B cell (primary cell): ENCODE data around the gene RIOK3. TPM values are rescaled to one million over a fixed set of nuclear protein-coding genes. Genes with fewer than 3 reads are reported as not detected.
A peak's percentile ranks its signal among the peaks of the same experiment; 100 is the strongest.

ENCODE experiments used
- ATAC-seq: fragments of 200-7000 bp; cut with Tn5 transposase; one replicate; pipeline ENCODE4 v1.10.0; 2021; ENCODE audit warnings: low read depth, mild to moderate bottlenecking, moderate number of reproducible peaks, moderate library complexity
- CTCF ChIA-PET: fragments of 350-600 bp; sonication (Branson Sonifier 250); formaldehyde crosslinking; loops from one replicate; lab custom pipeline; 2021; ENCODE audit warnings: antibody characterized with exemption, inconsistent platforms; lab: Charles Lee
- POLR2A ChIA-PET: fragments of 350-600 bp; sonication (Branson Sonifier 250); formaldehyde crosslinking; loops from one replicate; lab custom pipeline; 2021; ENCODE audit warnings: antibody characterized with exemption; lab: Charles Lee
- DNase-seq: peaks from one replicate; pipeline ENCODE4 v3.0.0; 2013
- H2AFZ ChIP-seq: 2 replicates; pipeline ENCODE4 v1.6.1; 2012; ENCODE audit warnings: mild to moderate bottlenecking, low read depth, low read length; ENCODE audit not compliant: insufficient read depth, poor library complexity, severe bottlenecking
- H3K27ac ChIP-seq, 2 donors: 1 replicate in 1 of 2; 2 replicates in 1 of 2; pipeline ENCODE4 v1.5.1; 2012 to 2013; ENCODE audit warnings: low read length in 2 of 2, mild to moderate bottlenecking in 2 of 2, moderate library complexity in 1 of 2
- H3K27me3 ChIP-seq, 4 experiments: fragments of 200-600 bp in 1 of 4; sonication (generic) in 1 of 4; replicated peaks in 1 of 4; 1 replicate in 2 of 4; 2 replicates in 2 of 4; pipeline versions ENCODE4 v1.6.1 to v1.7.0; 2013 to 2016; ENCODE audit warnings: low read length in 3 of 4, mild to moderate bottlenecking in 2 of 4, mixed read lengths in 1 of 4, moderate library complexity in 1 of 4; ENCODE audit not compliant: insufficient read depth in 4 of 4, control insufficient read depth in 3 of 4; ENCODE audit errors: control extremely low read depth in 1 of 4
- H3K36me3 ChIP-seq, 2 experiments: replicated peaks in 1 of 2; 1 replicate in 1 of 2; 2 replicates in 1 of 2; pipeline versions ENCODE4 v1.6.1 to v1.7.1; 2013; ENCODE audit warnings: low read length in 1 of 2; ENCODE audit not compliant: insufficient read depth in 2 of 2, control insufficient read depth in 1 of 2; ENCODE audit errors: control extremely low read depth in 1 of 2, extremely low read depth in 1 of 2
- H3K4me1 ChIP-seq, 2 donors: fragments of 200-600 bp in 1 of 2; sonication (generic) in 1 of 2; 1 replicate in 1 of 2; 2 replicates in 1 of 2; pipeline versions ENCODE4 v1.5.1 to v1.6.1; 2013 to 2017; ENCODE audit warnings: low read length in 2 of 2; ENCODE audit not compliant: control insufficient read depth in 2 of 2, insufficient read depth in 2 of 2
- H3K4me2 ChIP-seq: replicated peaks from 2 replicates; pipeline ENCODE3; 2012; ENCODE audit warnings: mild to moderate bottlenecking, low read depth, low read length; ENCODE audit not compliant: poor library complexity, severe bottlenecking
- H3K4me3 ChIP-seq, 5 experiments: fragments of 200-600 bp in 1 of 5; sonication (generic) in 1 of 5; 1 replicate in 3 of 5; 2 replicates in 2 of 5; pipeline versions ENCODE4 v1.5.1 to v1.7.0; 2011 to 2016; ENCODE audit warnings: low read length in 4 of 5, mild to moderate bottlenecking in 4 of 5, low read depth in 2 of 5, control low read depth in 1 of 5, moderate library complexity in 1 of 5; ENCODE audit not compliant: insufficient read depth in 1 of 5; ENCODE audit errors: control extremely low read depth in 1 of 5, extremely low read depth in 1 of 5
- H3K79me2 ChIP-seq: fragments of 200-600 bp; sonication (generic); one replicate; pipeline ENCODE4 v1.6.0; 2016; ENCODE audit warnings: low read length; ENCODE audit not compliant: control insufficient read depth, insufficient read depth
- H3K9ac ChIP-seq: fragments of 200-600 bp; sonication (generic); 2 replicates; pipeline ENCODE4 v1.6.1; 2017; ENCODE audit warnings: mild to moderate bottlenecking, low read length, moderate library complexity
- H3K9me3 ChIP-seq, 3 donors: one replicate each; pipeline versions ENCODE4 v1.6.1 to v1.7.1; 2013; ENCODE audit warnings: low read length in 2 of 3; ENCODE audit not compliant: control insufficient read depth in 2 of 3, insufficient read depth in 1 of 3; ENCODE audit errors: control extremely low read depth in 1 of 3
- H4K20me1 ChIP-seq: 2 replicates; pipeline ENCODE4 v1.6.0; 2012; ENCODE audit warnings: mild to moderate bottlenecking, low read length; ENCODE audit not compliant: insufficient read depth, control insufficient read depth, poor library complexity, severe bottlenecking
- H3K27ac Mint-ChIP-seq: one replicate; pipeline ENCODE4 v1.8.0; 2021; ENCODE audit warnings: mixed read lengths
- H3K27me3 Mint-ChIP-seq: one replicate; pipeline ENCODE4 v1.8.0; 2021; ENCODE audit warnings: mixed read lengths
- H3K4me1 Mint-ChIP-seq: one replicate; pipeline ENCODE4 v1.8.0; 2021; ENCODE audit warnings: mixed read lengths
- H3K4me3 Mint-ChIP-seq: one replicate; pipeline ENCODE4 v1.8.0; 2021; ENCODE audit warnings: mixed read lengths
- H3K9me3 Mint-ChIP-seq: one replicate; pipeline ENCODE4 v1.8.0; 2022; ENCODE audit warnings: mixed read lengths; ENCODE audit not compliant: insufficient read depth
- EZH2 ChIP-seq: IDR thresholded peaks from 2 replicates; pipeline ENCODE4 v1.6.1; 2012; ENCODE audit warnings: borderline replicate concordance, low read depth, mild to moderate bottlenecking, moderate library complexity, low read length; ENCODE audit not compliant: insufficient read depth, poor library complexity, severe bottlenecking
- WGBS: methylation state at CpG from one replicate; pipeline ENCODE4 v1.1.5; 2013; ENCODE audit warnings: missing lambda C conversion rate; ENCODE audit not compliant: insufficient coverage; 5-methylcytosine and 5-hydroxymethylcytosine counted together
- intact Hi-C: fragments of 100-400 bp; cut with micrococcal nuclease; formaldehyde crosslinking; loops from one replicate; pipeline ENCODE4 v1.10.0; 2022
- polyA plus RNA-seq: library from polyadenylated mRNA; depleted of rRNA; stranded (reverse); fragments of >200 nt; gene quantifications from 2 replicates; pipeline ENCODE4 v1.2.3, GENCODE V29; 2012
- total RNA-seq, 2 donors: library from RNA; stranded (reverse); fragments of 120-200 nt in 1 of 2; gene quantifications; 1 replicate in 1 of 2; 2 replicates in 1 of 2; pipeline versions ENCODE4 v1.2.3 to v1.2.4, GENCODE V29; 2013 to 2022
- TF ChIP-seq, protein P1 (sequence below): fragments of 200-600 bp; IDR thresholded peaks from one replicate; pipeline ENCODE4 v1.8.0; 2022; ENCODE audit warnings: antibody characterized with exemption, mild to moderate bottlenecking

RIOK3 gene
- total and polyA plus RNA-seq, 2 donors (not counting 1 experiment from before 2014, with no cell fraction given), result 42.5 to 83.4 TPM

DNA sequence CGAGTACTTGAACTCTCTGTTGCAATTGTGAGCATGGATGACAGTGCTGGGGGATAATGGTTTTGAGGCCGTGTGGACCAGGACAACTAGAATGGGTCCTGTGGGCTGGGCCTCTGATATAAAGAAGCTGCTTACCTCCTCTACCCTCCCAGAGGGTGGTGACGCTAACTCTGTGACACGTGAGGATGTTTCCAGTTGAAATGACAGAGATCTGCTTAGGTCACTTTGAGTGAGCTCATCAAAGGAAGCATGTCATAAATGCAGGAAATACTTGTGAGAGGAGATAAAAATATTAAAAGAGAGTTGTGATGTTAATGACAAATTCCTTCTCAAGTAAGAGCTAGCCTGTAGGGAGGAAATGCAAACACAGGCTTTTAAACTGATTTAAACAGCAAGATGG is 66.6 kb downstream of the RIOK3 start:
- CTCF ChIA-PET, result interaction anchor here (1.2 to 2.1 kb wide), 2 partner anchors 14 to 108 kb away, joined by 3 to 4 read pairs; no protein-coding TSS in a partner anchor
- peaks cover 30% of the 10 kb centered on the region for H3K79me2 ChIP-seq
- Mint-ChIP-seq H3K27ac (peak overlapping the region; percentile 15), H3K27me3 (no peaks in the 10 kb centered on the region), H3K9me3 (no peaks in the 10 kb centered on the region), H3K4me1 (peaks cover 15% of the 10 kb centered on the region), H3K4me3 (no peak overlapping the region)
- no peak overlapping the region for H3K4me2 ChIP-seq
- no peaks in the 10 kb centered on the region for H3K9me3 ChIP-seq
- peaks cover 8 to 78% of the 10 kb centered on the region in 2 experiments for H3K36me3 ChIP-seq
- H3K4me3 ChIP-seq, result no peak overlapping the region
- DNase-seq (no peak), ATAC-seq (no peak)
- peaks cover 47% of the 10 kb centered on the region for H4K20me1 ChIP-seq
- intact Hi-C loops, result loop anchor here (5.0 kb wide), 1 partner anchor 707 kb away; no protein-coding TSS in a partner anchor
- no peaks in the 10 kb centered on the region for H3K27me3 ChIP-seq
- H2AFZ ChIP-seq, result no peak overlapping the region
- POLR2A ChIA-PET, result no interaction called here
- H3K4me1 ChIP-seq, result peaks cover 0 to 6% of the 10 kb centered on the region in 2 donors
- no peak overlapping the region for H3K27ac ChIP-seq
- 100% methylated on average over 1 of the region's 4 CpGs for WGBS
- no peak overlapping the region for H3K9ac ChIP-seq
- TF ChIP-seq EZH2, result no peak
- TF ChIP-seq, protein P1, sequence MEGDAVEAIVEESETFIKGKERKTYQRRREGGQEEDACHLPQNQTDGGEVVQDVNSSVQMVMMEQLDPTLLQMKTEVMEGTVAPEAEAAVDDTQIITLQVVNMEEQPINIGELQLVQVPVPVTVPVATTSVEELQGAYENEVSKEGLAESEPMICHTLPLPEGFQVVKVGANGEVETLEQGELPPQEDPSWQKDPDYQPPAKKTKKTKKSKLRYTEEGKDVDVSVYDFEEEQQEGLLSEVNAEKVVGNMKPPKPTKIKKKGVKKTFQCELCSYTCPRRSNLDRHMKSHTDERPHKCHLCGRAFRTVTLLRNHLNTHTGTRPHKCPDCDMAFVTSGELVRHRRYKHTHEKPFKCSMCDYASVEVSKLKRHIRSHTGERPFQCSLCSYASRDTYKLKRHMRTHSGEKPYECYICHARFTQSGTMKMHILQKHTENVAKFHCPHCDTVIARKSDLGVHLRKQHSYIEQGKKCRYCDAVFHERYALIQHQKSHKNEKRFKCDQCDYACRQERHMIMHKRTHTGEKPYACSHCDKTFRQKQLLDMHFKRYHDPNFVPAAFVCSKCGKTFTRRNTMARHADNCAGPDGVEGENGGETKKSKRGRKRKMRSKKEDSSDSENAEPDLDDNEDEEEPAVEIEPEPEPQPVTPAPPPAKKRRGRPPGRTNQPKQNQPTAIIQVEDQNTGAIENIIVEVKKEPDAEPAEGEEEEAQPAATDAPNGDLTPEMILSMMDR, result no peak

DNA sequence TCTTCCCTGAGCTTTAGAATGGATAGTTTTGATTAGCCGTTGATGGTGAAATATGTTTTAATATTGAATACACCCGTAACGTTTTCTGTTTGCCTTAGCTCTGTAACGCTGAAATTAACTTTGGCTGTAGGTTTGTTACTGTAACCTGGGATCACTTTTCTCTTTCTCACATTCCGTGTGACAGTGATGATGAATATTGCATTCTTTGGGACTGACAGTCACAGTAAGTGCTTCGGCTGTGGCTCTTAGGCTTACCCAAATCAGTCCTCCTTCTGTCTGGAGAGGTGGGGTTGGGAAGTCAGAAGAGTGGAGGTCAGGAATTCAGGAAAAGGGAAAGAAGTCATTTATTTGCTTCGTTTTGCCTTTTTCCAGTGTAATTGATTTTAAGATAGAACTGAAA is 68.2 kb downstream of the RIOK3 start:
- intact Hi-C loops, result no loop called here
- ChIA-PET CTCF (interaction anchor here (1.3 to 2.1 kb wide), 2 partner anchors 10 to 16 kb away, joined by 4 to 6 read pairs; no protein-coding TSS in a partner anchor), POLR2A (no interaction called here)
- Histone ChIP-seq H3K27me3 (no peaks in the 10 kb centered on the region), H3K27ac (no peak overlapping the region), H3K9ac (no peak overlapping the region), H3K4me3 (no peak overlapping the region), H3K36me3 (peaks cover 8 to 84% of the 10 kb centered on the region in 2 experiments), H3K4me2 (no peak overlapping the region), H3K4me1 (peaks cover 0 to 6% of the 10 kb centered on the region in 2 donors), H3K79me2 (peaks cover 22% of the 10 kb centered on the region), H4K20me1 (peaks cover 33% of the 10 kb centered on the region), H2AFZ (no peak overlapping the region), H3K9me3 (no peaks in the 10 kb centered on the region)
- TF ChIP-seq, protein P1, result no peak
- TF ChIP-seq EZH2, result no peak
- no peaks in the 10 kb centered on the region for H3K9me3 Mint-ChIP-seq
- ATAC-seq, result no peak
- H3K27me3 Mint-ChIP-seq, result no peaks in the 10 kb centered on the region
- no peak overlapping the region for H3K4me3 Mint-ChIP-seq
- H3K27ac Mint-ChIP-seq, result no peak overlapping the region
- peaks cover 10% of the 10 kb centered on the region for H3K4me1 Mint-ChIP-seq
- no CpG with 5 or more reads among the region's 7 CpGs for WGBS
- no peak for DNase-seq
